ENCODE results near the gene C12orf50.
"Not testable (repeated sequence)": the region's sequence is repeated elsewhere in the genome, so short reads cannot be mapped to it uniquely, and the experiment has no call there.

C12orf50 gene

GRCh38 chr12:88029093-88029665 lies at the start of gene C12orf50:
Gene C12orf50 (minus strand): TSS chr12:88029401. CDS start chr12:88026962, 2,439 bp downstream.
- DNase-seq (ENCODE audit: low read depth in 2 of 2), result no peak

DNA sequence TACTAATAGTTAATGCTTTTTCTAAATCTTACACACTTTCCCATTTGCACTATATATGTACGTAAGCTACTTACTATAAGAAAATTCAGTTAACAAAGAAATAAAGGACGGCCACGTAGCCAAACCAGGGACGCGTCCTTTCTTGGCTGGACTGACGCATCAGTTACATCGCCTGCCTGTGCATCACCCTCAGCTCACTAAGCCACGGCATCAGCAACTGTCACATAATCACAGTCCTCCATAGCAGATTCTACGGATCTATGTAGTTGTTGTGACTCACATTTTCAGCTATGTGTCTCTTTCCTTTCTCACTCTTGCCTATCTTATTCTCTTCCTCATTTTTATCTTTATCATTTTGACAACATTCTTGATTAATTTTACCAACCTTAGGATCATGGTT lies 38.1 kb upstream of the C12orf50 start:
- DNase-seq (ENCODE audit: low read depth in 2 of 2), result no peak

GRCh38 chr12:88063375-88063774 lies 34.2 kb upstream of the C12orf50 start:
- no peak for DNase-seq (ENCODE audit: low read depth in 2 of 2)

GRCh38 chr12:88062474-88062873 lies 33.3 kb upstream of the C12orf50 start:
- DNase-seq (ENCODE audit: low read depth in 2 of 2), result no peak

DNA sequence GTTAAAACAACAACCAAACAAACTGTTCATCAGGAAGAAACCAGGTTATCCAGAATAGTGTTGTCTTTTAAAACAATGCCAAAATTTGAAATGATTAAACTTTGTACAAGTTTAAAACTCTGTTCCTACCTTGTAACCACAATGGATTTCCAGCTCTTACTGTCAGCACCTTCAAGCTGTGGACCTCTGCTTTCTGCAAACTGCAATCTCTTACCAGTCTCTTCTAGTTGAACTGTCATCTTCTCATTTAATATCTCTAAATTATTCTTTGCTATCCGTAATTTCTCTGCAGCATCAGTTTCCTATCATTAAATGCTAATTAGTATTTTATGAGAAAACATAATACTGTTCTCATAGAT lies 29.5 kb upstream of the C12orf50 start:
- DNase-seq (ENCODE audit: low read depth in 2 of 2), result no peak

- DNase-seq (ENCODE audit: low read depth in 2 of 2), result no peak
Observed at GRCh38 chr12:88057994-88058718, 29.0 kb upstream of the C12orf50 start.

DNA sequence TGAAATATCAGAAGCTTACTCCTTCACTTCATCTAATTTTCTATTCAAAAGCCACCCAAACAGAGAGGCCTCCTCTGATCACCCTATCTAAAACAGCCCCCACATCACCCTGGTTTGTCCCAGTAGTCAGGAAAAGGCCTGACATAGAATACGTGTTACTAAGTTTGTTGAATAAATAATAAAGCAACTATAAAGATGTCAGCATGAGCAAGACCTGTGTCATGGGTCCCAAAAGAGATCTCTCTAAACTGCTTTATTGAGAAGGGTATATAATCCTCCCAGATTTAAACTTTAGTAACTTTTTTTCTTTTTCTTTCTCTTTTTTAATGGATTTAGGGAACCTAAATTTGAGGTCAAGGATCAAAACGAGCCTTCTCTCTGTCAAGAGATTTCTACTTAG lies 27.4 kb upstream of the C12orf50 start:
- no peak for DNase-seq (ENCODE audit: low read depth in 2 of 2)

DNA sequence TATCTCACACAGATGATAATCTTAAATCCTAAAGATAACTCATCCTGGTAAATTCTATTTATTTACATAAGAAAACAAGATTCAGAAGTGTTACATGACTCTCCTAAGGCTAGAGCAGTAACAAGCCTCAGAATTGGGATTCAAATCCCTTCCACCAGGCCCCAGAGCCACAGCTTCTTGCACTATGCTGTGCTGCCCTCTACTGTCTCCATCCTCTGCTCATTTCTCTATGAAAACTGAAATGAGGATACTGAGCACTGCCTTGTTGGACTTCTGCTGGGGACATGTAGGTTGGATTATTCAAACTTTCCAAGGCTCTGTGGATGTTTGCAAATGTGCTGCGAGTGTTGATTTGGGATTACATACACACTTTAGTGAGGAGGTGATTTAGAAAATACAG lies 23.5 kb upstream of the C12orf50 start:
- DNase-seq (ENCODE audit: low read depth in 2 of 2), result no peak

- no peak for DNase-seq (ENCODE audit: low read depth in 2 of 2)
Observed at GRCh38 chr12:88044035-88044434, 14.8 kb upstream of the C12orf50 start.

- DNase-seq (ENCODE audit: low read depth in 2 of 2), result no peak
Observed at GRCh38 chr12:88037770-88038169, 8.6 kb upstream of the C12orf50 start.

- DNase-seq (ENCODE audit: low read depth in 2 of 2), result no peak
Observed at GRCh38 chr12:88036353-88036965, 7.3 kb upstream of the C12orf50 start.

DNA sequence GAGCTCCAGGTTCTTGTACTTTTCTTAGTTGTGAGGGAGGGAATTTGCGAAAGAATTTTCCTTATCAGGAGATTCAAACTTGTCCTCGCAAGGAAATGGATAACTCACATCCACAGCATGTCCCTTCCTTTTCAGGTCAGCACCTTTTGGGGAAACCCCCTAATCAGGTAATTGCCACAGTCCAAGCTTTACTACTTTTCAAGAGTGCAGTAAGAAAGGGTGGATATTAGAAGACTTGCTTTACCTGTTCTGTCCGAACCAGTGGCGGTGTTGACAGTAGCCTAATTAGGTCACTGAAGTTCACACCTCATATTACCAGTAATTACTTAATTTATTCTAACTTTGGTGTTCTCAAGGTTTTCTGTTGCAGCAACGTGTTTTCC lies 6.7 kb upstream of the C12orf50 start:
- no peak for DNase-seq (ENCODE audit: low read depth in 2 of 2)

DNA sequence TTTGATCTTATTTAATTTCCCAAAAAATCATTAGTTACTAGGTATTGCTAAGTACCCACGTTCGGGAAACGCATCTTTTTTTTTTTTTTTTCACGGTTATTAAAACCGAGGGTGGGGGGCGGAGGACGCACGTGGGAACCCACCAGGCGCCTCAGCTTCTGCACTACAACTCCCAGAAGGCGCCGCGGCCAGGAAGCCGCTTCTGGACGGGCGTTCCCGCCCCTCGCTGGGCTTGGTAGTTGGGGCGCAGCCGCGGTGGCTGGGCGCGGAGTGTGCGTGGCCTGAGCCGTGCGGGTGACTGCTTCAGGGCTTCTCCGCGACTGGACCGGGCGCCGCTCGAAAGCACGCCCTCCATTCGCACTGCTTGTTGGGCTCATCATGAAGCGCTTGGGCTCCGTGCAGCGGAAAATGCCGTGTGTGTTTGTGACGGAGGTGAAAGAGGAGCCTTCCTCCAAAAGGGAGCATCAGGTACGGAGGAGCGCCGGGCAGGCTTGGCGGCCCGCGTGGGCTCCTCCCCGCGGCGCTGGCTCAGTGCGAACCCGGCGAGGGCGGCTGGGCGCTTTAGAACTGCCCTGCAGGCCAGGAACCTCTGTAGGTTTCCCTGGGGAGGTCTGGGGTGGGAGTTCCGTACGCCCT lies 6.2 kb upstream of the C12orf50 start:
- DNase-seq (ENCODE audit: low read depth in 2 of 2), result peak; percentile 83 to 84

DNA sequence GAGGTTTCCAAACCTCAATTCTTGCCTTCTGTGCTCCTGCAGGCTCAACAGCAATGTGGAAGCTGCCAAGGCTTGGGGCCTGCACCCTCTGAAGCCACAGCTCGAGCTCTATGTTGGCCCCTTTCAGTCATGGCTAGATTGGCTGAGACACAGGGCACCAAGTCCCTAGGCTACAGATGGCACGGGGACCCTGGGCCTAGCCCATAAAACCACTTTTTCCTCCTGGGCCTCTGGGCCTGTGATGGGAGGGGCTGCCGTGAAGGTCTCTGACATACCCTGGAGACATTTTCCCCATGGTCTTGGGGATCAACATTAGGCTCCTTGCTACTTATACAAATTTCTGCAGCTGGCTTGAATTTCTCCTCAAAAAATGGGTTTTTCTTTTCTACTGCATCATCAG lies 2.0 kb upstream of the C12orf50 start:
- not testable (repeated sequence) for DNase-seq (ENCODE audit: low read depth in 2 of 2)

DNA sequence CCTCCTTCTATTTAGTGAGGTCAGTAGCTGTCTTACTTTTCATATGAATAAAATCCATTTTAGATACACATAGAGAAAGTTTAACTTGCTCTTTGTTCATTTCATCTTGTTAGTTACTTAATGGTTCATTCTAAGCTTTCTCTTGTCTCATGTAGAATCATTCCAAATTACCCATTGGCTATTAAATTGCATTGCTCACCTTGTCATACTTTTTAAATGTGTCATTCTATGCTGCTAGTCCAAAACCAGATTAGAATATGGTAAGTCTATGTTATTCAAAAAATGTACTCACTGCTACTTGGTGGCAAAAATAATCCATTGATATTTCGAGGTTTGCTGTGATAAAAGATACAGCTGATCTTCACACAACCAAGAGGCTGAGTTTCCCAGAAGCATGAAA lies 3.0 kb downstream of the C12orf50 start:
- no peak for DNase-seq (ENCODE audit: low read depth in 2 of 2)

DNA sequence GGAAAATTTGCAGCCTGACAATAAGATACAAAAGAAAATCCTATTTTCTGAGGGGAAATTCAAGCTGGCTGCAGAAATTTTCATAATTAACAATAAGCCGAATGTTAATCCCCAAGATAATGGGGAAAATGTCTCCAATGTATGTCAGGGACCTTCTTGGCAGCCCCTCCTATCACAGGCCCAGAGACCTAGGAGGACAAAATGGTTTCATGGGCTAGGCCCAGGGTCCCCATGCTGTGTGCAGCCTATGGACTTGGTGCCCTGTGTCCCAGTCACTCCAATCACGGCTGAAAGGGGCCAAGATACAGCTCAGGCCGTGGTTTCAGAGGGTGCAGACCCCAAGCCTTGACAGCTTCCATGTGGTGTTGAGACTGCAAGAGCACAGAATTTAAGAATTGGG lies 11.2 kb downstream of the C12orf50 start:
- no peak for DNase-seq (ENCODE audit: low read depth in 2 of 2)

DNA sequence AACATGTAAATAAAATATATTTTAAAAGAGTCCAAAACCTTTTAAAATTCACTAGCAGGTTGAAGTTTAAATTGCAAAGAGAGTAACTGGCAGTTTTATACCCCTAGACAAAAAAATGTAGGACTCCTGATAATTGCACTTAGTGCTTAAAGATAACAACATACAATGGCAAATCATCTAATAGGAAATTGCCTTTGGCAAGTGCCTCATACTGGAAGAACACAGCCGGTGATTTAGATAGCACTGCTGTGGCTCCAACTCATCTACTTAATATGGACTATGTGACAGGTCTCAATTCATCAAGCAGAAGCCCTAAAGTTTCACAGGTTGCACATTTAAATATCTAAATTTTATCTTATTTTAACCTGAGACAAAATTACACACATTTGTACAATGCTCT lies 13.4 kb downstream of the C12orf50 start:
- DNase-seq (ENCODE audit: low read depth in 2 of 2), result no peak

- no peak for DNase-seq (ENCODE audit: low read depth in 2 of 2)
Observed at GRCh38 chr12:88011755-88012154, 17.4 kb downstream of the C12orf50 start.

- no peak for DNase-seq (ENCODE audit: low read depth in 2 of 2)
Observed at GRCh38 chr12:88006351-88006750, 22.9 kb downstream of the C12orf50 start.

DNA sequence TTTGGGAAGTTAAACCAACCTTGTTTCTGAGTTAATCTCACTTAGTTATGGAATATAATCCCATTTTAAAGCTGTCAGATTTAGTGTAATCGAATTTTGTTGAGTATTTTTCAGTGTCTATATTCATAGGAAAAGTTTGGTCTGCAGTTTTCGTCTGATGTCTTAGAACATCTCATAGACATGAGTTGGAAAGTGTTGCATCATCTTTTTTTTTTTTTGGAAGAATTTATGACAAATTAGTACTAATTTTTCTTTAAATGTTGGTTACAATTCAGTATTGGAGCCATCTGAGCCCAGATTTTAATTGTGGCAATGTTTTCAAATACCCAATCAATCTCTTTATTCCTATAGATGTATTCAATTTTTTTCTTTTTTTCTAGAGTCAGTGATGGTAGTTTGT lies 27.9 kb downstream of the C12orf50 start:
- DNase-seq (ENCODE audit: low read depth in 2 of 2), result no peak

DNA sequence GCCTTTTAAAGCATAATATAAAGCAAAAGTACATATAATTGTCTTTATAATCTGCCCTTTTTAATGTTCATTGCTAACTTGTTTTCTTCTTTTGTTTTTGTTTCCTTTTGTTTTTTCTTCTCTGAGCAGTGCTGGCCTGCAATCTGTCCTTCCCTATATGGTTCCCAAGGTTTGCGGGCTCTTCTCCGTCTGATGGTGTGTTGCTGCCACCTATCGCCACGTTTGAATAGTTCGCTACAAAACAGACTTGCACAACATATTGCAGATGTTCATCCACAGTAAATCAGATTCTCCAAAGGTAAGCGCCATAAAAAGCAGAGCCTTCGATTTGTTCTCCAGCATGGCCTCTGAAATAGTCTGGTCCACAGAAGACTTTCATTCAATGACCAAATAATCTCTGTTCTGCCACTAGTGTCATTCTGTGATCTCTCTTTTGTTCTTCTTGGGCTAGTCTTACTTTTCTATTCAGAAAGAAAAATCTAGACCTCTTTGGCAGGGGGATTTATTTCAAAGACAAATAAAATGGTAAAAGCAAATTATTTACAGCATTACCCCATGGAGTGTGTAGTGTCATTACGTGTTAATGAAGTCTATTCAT lies 33.5 kb downstream of the C12orf50 start:
- DNase-seq (ENCODE audit: low read depth in 2 of 2), result peak in 1 of 2 donors; percentile 4

DNA sequence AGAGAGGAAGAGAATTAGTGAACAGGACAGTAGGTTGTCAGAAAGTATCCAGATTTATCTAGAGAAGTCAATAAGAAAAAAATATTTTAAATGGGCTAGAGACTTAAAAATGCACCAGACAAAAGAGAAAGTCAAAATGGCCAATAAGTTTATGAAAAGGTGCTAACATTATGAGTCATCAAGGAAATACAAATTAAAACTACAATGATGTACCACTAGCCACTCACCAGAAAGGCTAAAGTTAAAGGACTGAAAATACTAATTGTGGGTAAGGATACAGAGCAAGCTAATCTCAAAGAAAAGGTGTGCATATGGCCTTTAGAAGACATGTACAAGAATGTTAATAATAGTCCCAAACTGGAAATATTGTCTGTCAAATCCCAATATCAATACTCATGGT lies 37.7 kb downstream of the C12orf50 start:
- DNase-seq (ENCODE audit: low read depth in 2 of 2), result no peak

DNA sequence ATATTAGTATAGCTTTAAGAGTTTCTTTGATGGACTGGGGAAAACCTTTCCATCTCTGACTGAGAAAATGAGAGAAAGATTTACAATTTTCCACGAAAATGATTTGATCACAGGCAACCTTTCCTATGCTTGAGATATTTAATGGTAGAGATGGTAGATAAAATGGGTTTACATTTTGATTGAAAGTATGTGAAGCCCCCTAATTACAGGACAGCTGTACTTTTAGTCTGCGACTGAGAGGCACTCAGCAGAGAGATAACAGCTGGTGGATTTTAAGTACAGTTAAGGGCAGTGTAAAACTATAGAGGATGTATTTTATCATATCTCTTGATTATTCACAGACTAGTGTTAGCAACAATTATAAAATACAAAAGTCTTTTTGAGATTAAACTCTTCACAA lies 40.7 kb downstream of the C12orf50 start:
- DNase-seq (ENCODE audit: low read depth in 2 of 2), result no peak
